Upper lobe of left lung (tissue), 4 donors: ENCODE measurements around the gene AADACL4.
A peak's percentile ranks its signal among the peaks of the same experiment; 100 is the strongest.

Source experiments
- POLR2A ChIP-seq, 4 donors: fragments of 450-650 bp; IDR thresholded peaks; one replicate each; pipeline ENCODE4 v1.5.1; 2016 to 2017; ENCODE audit warnings: antibody characterized with exemption in 4 of 4, mild to moderate bottlenecking in 2 of 4
- POLR2AphosphoS5 ChIP-seq, 2 donors: sonication (generic); formaldehyde crosslinking; IDR thresholded peaks; one replicate each; pipeline ENCODE4 v1.5.1; 2017; ENCODE audit warnings: antibody characterized with exemption in 2 of 2
- TF ChIP-seq, protein P1 (sequence below), 6 experiments: fragments of 450-650 bp in 4 of 6; fragments of 200-600 bp in 2 of 6; sonication (generic) in 2 of 6; IDR thresholded peaks; one replicate each; pipeline ENCODE4 v1.5.1; 2016 to 2019; ENCODE audit warnings: antibody characterized with exemption in 6 of 6

DNA sequence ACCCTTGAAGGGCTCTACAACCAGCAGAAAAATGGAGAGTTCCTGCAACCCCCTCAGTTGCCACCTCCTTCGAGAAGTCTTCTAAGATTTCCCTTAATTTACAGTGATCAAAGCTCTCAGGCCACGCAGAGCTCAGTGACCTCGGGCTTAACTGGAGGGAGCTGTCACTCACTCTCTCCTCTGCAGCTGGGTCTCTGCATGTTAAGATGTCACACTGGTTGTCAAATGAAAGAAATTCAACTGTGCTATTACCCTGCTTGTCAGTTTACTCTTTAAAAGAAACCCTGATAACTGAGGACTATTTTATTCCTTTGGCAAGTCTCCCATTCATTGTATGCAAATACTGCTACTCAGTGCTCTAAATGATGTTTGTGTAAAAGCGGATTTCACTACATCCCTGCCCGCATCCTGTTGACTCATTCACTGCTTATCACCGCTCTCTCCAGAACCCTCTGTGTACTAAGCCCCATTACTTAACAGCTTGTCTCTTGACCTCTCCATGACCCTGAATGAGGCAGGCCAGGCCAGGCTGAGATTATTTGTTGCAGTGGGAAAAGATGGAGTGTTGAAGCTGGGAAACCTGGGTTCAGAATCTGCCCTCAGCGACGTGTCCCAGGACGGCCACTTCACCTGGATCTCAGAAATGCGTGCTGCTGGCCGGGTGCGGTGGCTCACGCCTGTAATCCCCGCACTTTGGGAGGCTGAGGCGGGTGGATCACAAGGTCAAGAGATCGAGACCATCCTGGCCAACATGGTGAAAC is 39.6 kb upstream of the AADACL4 start:
- TF ChIP-seq POLR2A (IDR thresholded peaks at IDR 0.05) = peak in 1 of 4 donors; percentile 15
- TF ChIP-seq POLR2AphosphoS5 (IDR thresholded peaks at IDR 0.05) = peak; percentile 91 to 95
- TF ChIP-seq, protein P1, sequence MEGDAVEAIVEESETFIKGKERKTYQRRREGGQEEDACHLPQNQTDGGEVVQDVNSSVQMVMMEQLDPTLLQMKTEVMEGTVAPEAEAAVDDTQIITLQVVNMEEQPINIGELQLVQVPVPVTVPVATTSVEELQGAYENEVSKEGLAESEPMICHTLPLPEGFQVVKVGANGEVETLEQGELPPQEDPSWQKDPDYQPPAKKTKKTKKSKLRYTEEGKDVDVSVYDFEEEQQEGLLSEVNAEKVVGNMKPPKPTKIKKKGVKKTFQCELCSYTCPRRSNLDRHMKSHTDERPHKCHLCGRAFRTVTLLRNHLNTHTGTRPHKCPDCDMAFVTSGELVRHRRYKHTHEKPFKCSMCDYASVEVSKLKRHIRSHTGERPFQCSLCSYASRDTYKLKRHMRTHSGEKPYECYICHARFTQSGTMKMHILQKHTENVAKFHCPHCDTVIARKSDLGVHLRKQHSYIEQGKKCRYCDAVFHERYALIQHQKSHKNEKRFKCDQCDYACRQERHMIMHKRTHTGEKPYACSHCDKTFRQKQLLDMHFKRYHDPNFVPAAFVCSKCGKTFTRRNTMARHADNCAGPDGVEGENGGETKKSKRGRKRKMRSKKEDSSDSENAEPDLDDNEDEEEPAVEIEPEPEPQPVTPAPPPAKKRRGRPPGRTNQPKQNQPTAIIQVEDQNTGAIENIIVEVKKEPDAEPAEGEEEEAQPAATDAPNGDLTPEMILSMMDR (IDR thresholded peaks at IDR 0.05) = no peak
